ENCODE results near the gene MRPL11.

Gene MRPL11

GRCh38 chr11:66412110-66412509 lies 26.5 kb downstream of the MRPL11 start:
- Histone ChIP-seq H3K4me2 (no peak overlapping the region), H3K4me3 (IDR thresholded peaks at IDR 0.05; ENCODE audit: insufficient read depth, low read depth, low read length) (no peak overlapping the region), H3K27ac (no peak overlapping the region), H3K27me3 (ENCODE audit: insufficient read depth, low read depth) (peaks cover 85% of the 10 kb centered on the region), H3K36me3 (ENCODE audit: insufficient read depth) (no peaks in the 10 kb centered on the region), H4K20me1 (ENCODE audit: insufficient read depth) (no peaks in the 10 kb centered on the region), H3K4me1 (ENCODE audit: low read depth, poor library complexity, severe bottlenecking) (no peaks in the 10 kb centered on the region), H3K9ac (no peak overlapping the region), H2AFZ (ENCODE audit: low read depth) (no peak overlapping the region), H3K79me2 (ENCODE audit: insufficient read depth, low read depth) (no peaks in the 10 kb centered on the region)
- TF ChIP-seq, protein P1, sequence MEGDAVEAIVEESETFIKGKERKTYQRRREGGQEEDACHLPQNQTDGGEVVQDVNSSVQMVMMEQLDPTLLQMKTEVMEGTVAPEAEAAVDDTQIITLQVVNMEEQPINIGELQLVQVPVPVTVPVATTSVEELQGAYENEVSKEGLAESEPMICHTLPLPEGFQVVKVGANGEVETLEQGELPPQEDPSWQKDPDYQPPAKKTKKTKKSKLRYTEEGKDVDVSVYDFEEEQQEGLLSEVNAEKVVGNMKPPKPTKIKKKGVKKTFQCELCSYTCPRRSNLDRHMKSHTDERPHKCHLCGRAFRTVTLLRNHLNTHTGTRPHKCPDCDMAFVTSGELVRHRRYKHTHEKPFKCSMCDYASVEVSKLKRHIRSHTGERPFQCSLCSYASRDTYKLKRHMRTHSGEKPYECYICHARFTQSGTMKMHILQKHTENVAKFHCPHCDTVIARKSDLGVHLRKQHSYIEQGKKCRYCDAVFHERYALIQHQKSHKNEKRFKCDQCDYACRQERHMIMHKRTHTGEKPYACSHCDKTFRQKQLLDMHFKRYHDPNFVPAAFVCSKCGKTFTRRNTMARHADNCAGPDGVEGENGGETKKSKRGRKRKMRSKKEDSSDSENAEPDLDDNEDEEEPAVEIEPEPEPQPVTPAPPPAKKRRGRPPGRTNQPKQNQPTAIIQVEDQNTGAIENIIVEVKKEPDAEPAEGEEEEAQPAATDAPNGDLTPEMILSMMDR (conservative IDR thresholded peaks at IDR 0.05; ENCODE audit: low read depth, low read length), result no peak

- Histone ChIP-seq H3K79me2 (ENCODE audit: insufficient read depth, low read depth) (no peaks in the 10 kb centered on the region), H4K20me1 (ENCODE audit: insufficient read depth) (no peaks in the 10 kb centered on the region), H3K27ac (no peak overlapping the region), H3K27me3 (ENCODE audit: insufficient read depth, low read depth) (peaks cover 85% of the 10 kb centered on the region), H2AFZ (ENCODE audit: low read depth) (no peak overlapping the region), H3K4me2 (no peak overlapping the region), H3K9ac (no peak overlapping the region), H3K4me3 (IDR thresholded peaks at IDR 0.05; ENCODE audit: insufficient read depth, low read depth, low read length) (no peak overlapping the region), H3K36me3 (ENCODE audit: insufficient read depth) (no peaks in the 10 kb centered on the region), H3K4me1 (ENCODE audit: low read depth, poor library complexity, severe bottlenecking) (no peaks in the 10 kb centered on the region)
- TF ChIP-seq, protein P1 (conservative IDR thresholded peaks at IDR 0.05; ENCODE audit: low read depth, low read length), result no peak
These were observed 27.3 kb downstream of the MRPL11 start for GRCh38 chr11:66411323-66411722.

- Histone ChIP-seq H3K36me3 (ENCODE audit: insufficient read depth) (no peaks in the 10 kb centered on the region), H3K4me2 (no peak overlapping the region), H3K4me1 (ENCODE audit: low read depth, poor library complexity, severe bottlenecking) (no peaks in the 10 kb centered on the region), H2AFZ (ENCODE audit: low read depth) (no peak overlapping the region), H3K27ac (no peak overlapping the region), H4K20me1 (ENCODE audit: insufficient read depth) (no peaks in the 10 kb centered on the region), H3K27me3 (ENCODE audit: insufficient read depth, low read depth) (peaks cover 86% of the 10 kb centered on the region), H3K4me3 (IDR thresholded peaks at IDR 0.05; ENCODE audit: insufficient read depth, low read depth, low read length) (no peak overlapping the region), H3K79me2 (ENCODE audit: insufficient read depth, low read depth) (no peaks in the 10 kb centered on the region), H3K9ac (no peak overlapping the region)
- TF ChIP-seq, protein P1 (conservative IDR thresholded peaks at IDR 0.05; ENCODE audit: low read depth, low read length), result no peak
These were observed 28.5 kb downstream of the MRPL11 start for GRCh38 chr11:66410191-66410590.

DNA sequence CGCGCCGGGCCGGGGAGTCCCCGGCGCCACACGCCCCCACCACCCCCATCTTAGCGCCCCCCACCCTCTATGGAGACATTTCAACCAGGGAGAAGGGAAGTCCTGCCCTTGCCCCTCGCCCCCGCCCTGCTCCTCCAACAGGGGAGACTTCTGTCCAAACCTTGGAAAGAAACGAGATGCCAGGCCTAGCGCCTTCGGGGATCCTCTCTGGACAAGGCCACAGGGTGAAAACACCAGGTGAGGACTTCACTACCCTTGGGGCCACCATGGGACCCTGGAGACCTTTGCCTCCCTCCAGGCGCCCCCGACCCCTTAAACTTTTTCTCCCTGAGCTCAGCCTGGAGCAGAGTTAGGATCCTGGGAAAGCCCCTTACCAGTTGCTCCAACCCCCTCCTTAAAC lies 29.4 kb downstream of the MRPL11 start:
- Histone ChIP-seq H3K79me2 (ENCODE audit: insufficient read depth, low read depth) (no peaks in the 10 kb centered on the region), H3K27ac (no peak overlapping the region), H2AFZ (ENCODE audit: low read depth) (peak overlapping the region; percentile 62; the same call in 1 of the 2 replicates), H3K36me3 (ENCODE audit: insufficient read depth) (no peaks in the 10 kb centered on the region), H3K4me3 (IDR thresholded peaks at IDR 0.05; ENCODE audit: insufficient read depth, low read depth, low read length) (no peak overlapping the region), H4K20me1 (ENCODE audit: insufficient read depth) (no peaks in the 10 kb centered on the region), H3K4me1 (ENCODE audit: low read depth, poor library complexity, severe bottlenecking) (no peaks in the 10 kb centered on the region), H3K27me3 (ENCODE audit: insufficient read depth, low read depth) (peaks cover 85% of the 10 kb centered on the region), H3K4me2 (no peak overlapping the region), H3K9ac (no peak overlapping the region)
- TF ChIP-seq, protein P1 (conservative IDR thresholded peaks at IDR 0.05; ENCODE audit: low read depth, low read length), result no peak
